ENCODE data around the gene NUP62. TPM values are rescaled to one million over a fixed set of nuclear protein-coding genes. Genes with fewer than 3 reads are reported as not detected.

NUP62 gene
- 100 to 1,000 TPM in 1 of 5 experiments, 10 to 100 TPM in 4; 26.9 to 130 (median 52.4) TPM for total RNA-seq
- 10 to 100 TPM; 46.3 to 65.0 TPM for polyA plus RNA-seq
- total RNA-seq = 35.4 reads per million, percentile 63 among the genes with 10 or more reads in this experiment

DNA sequence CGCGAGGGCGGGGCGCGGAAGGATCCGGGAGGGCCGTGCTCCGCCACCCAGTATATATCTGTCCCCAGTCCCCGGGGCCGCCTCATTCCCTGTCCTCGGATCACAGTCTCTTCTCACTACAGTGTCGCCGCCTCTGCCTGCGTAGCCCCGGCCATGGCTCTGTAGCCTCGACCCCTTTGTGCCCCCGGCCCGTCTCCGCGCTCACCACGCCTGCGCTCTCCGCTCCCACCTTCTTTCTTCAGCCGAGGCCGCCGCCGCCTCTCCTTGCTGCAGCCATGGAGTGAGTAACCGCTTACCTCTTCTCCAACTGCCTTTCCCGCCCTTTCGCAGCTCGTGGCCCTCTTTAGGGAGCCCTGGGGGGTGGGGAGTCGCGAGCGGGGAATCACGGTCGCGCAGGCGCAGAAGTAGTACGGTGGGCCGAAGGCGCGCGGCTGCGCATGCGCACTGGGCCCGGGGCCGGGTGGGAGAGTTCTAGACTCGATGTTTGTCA is at the start of gene NUP62, which contains the start of gene ATF5:
TSS of gene NUP62 (minus strand) at position 384 of the 490 bp plus-strand sequence. CDS start 19,697 bp downstream, outside the sequence.
TSS of gene ATF5 (plus strand) at position 85 of the 490 bp plus-strand sequence. CDS start 1,646 bp downstream, outside the sequence.
- Histone ChIP-seq H3K27me3 (ENCODE audit: control insufficient read depth in 2 of 2, insufficient read depth in 2 of 2, low read length in 2 of 2) (no peaks in the 10 kb centered on the region), H3K27ac (ENCODE audit: low read depth, low read length) (peak within 1 kb of the TSS; percentile 99), H3K9me3 (ENCODE audit: control insufficient read depth in 2 of 3, low read length in 3 of 3) (no peaks in the 10 kb centered on the region), H3K4me3 (ENCODE audit: low read length) (peak within 1 kb of the TSS; percentile 100), H3K4me1 (ENCODE audit: control insufficient read depth in 2 of 2, insufficient read depth in 2 of 2, low read length in 2 of 2) (peaks cover 34 to 35% of the 10 kb centered on the region in 2 donors), H3K36me3 (ENCODE audit: control insufficient read depth in 2 of 3, insufficient read depth in 3 of 3, low read length in 3 of 3) (peaks cover 0 to 23% (median 4%) of the 10 kb centered on the region in 3 experiments)
- Mint-ChIP-seq H3K27me3 (peaks cover 0 to 3% (median 0%) of the 10 kb centered on the region in 5 donors), H3K9me3 (peaks cover 0 to 16% (median 3%) of the 10 kb centered on the region in 11 donors), H3K36me3 (peaks cover 0 to 57% (median 11%) of the 10 kb centered on the region in 5 donors), H3K27ac (peak within 1 kb of the TSS; percentile 96 to 99 (median 97)), H3K4me1 (peaks cover 46 to 79% (median 72%) of the 10 kb centered on the region in 7 donors), H3K4me3 (peak within 1 kb of the TSS; percentile 95 to 100 (median 97))
- ATAC-seq = peak; percentile 63
- ChIA-PET CTCF (interaction anchor here (0.9 to 2.1 kb wide), 3 partner anchors 13 to 55 kb away, joined by 3 to 6 read pairs (median 3); no protein-coding TSS in a partner anchor), POLR2A (interaction anchor here (0.6 to 3.7 kb wide), 19 partner anchors 8 to 876 kb away, joined by 3 to 30 read pairs (median 3); partner anchors contain the start of genes AKT1S1, IL4I1, RRAS and TBC1D17)
- peak; percentile 88 to 98 (median 94) for DNase-seq
- intact Hi-C loops (cut with micrococcal nuclease) = loop anchor here (1.0 to 5.0 kb wide), 12 partner anchors 32 to 875 kb away; partner anchors contain the start of genes AKT1S1 (in 2 of the 2), TBC1D17 (in 2 of the 2), VRK3 (in 2 of the 2) and FUZ (in 1 of the 2)

DNA sequence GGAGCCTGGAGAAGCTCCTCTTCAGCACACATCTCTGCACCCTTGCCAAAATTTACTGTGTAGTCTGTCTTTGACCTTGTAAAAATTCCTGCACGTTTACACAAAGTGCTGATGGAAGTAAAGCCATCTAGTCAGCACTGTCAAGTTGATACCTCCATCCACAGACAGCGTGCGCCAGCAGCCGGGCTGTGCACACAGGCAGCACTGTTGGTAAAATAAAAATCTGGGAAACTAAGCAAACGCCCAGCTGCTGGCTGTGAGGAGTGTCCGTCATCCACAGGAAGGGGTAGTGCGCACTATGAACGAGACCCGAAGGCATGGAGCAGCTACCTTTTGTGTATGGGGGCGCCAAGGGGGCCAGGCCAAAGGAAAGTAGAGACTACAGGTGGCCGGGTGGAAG is 49.0 kb upstream of the NUP62 start:
- Histone ChIP-seq H3K9me3 (ENCODE audit: control insufficient read depth in 2 of 3, low read length in 3 of 3) (no peaks in the 10 kb centered on the region), H3K4me3 (ENCODE audit: low read length) (no peak overlapping the region), H3K27ac (ENCODE audit: low read depth, low read length) (no peak overlapping the region), H3K36me3 (ENCODE audit: control insufficient read depth in 2 of 3, insufficient read depth in 3 of 3, low read length in 3 of 3) (peaks cover 6 to 55% (median 7%) of the 10 kb centered on the region in 3 experiments), H3K27me3 (ENCODE audit: control insufficient read depth in 2 of 2, insufficient read depth in 2 of 2, low read length in 2 of 2) (no peaks in the 10 kb centered on the region), H3K4me1 (ENCODE audit: control insufficient read depth in 2 of 2, insufficient read depth in 2 of 2, low read length in 2 of 2) (no peaks in the 10 kb centered on the region)
- H3K27ac Mint-ChIP-seq = no peak overlapping the region
- ChIA-PET POLR2A (interaction anchor here (0.6 kb wide), 1 partner anchor 159 kb away, joined by 3 read pairs; no protein-coding TSS in a partner anchor), CTCF (no interaction called here)
- no peaks in the 10 kb centered on the region for H3K27me3 Mint-ChIP-seq
- intact Hi-C loops (cut with micrococcal nuclease) = no loop called here
- H3K36me3 Mint-ChIP-seq = peaks cover 5 to 45% (median 8%) of the 10 kb centered on the region in 5 donors
- no peak overlapping the region for H3K4me3 Mint-ChIP-seq
- peaks cover 0 to 5% (median 2%) of the 10 kb centered on the region in 7 donors for H3K4me1 Mint-ChIP-seq
- DNase-seq (no peak), ATAC-seq (no peak)
- peaks cover 0 to 2% (median 0%) of the 10 kb centered on the region in 11 donors for H3K9me3 Mint-ChIP-seq

DNA sequence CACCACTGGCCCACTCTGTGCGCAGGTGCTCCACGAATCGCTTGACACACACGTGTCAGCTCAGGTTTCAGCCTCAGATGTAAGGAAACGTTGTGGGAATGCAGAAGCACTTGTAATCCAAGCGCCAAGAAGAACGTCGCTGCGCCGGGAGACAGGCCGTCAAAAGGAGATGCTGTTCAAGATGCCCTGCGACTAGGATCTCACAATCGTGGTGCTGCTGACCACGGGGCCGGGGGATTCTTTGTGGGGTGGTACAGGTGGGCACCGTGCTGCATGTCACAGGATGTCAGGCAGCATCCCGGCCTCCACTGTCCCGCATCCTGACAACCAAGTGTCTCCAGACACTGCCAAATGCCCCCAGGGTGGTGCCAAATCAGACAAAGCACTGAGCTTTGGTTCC is 48.6 kb upstream of the NUP62 start:
- H3K9me3 Mint-ChIP-seq = peaks cover 0 to 2% (median 0%) of the 10 kb centered on the region in 11 donors
- no peak overlapping the region for H3K27ac ChIP-seq (ENCODE audit: low read depth, low read length)
- intact Hi-C loops (cut with micrococcal nuclease) = no loop called here
- DNase-seq (no peak), ATAC-seq (no peak)
- peaks cover 6 to 58% (median 7%) of the 10 kb centered on the region in 3 experiments for H3K36me3 ChIP-seq (ENCODE audit: control insufficient read depth in 2 of 3, insufficient read depth in 3 of 3, low read length in 3 of 3)
- peaks cover 0 to 9% (median 5%) of the 10 kb centered on the region in 7 donors for H3K4me1 Mint-ChIP-seq
- ChIA-PET POLR2A (no interaction called here), CTCF (interaction anchor here (1.0 kb wide), 1 partner anchor 39 kb away, joined by 6 read pairs; no protein-coding TSS in a partner anchor)
- H3K9me3 ChIP-seq (ENCODE audit: control insufficient read depth in 2 of 3, low read length in 3 of 3) = no peaks in the 10 kb centered on the region
- H3K4me1 ChIP-seq (ENCODE audit: control insufficient read depth in 2 of 2, insufficient read depth in 2 of 2, low read length in 2 of 2) = no peaks in the 10 kb centered on the region
- H3K36me3 Mint-ChIP-seq = peaks cover 5 to 46% (median 8%) of the 10 kb centered on the region in 5 donors
- H3K27me3 Mint-ChIP-seq = no peaks in the 10 kb centered on the region
- H3K27ac Mint-ChIP-seq = no peak overlapping the region
- H3K27me3 ChIP-seq (ENCODE audit: control insufficient read depth in 2 of 2, insufficient read depth in 2 of 2, low read length in 2 of 2) = no peaks in the 10 kb centered on the region
- no peak overlapping the region for H3K4me3 ChIP-seq (ENCODE audit: low read length)
- no peak overlapping the region for H3K4me3 Mint-ChIP-seq

DNA sequence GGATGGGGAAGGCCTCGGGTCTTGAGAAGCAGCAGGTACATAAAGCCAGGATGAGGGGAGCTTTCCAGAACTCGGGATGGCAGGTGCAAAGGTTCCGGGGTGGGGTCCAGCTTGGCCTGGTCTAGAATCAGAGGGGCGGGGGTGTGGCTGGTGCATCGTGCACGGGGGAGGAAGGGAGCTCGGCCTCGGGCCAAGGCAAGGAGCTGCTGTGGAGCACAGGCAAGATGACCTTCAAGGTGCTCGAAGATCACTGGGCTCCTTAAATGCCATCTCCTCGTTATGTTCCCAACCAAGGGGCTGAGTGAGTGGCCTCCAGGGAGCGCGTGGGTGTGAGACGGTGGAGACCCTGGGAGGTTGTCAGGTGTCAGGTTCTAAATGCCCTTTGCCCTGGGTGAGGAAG is 47.8 kb upstream of the NUP62 start:
- peaks cover 0 to 9% (median 5%) of the 10 kb centered on the region in 7 donors for H3K4me1 Mint-ChIP-seq
- peak overlapping the region in 1 of 9 donors; percentile 22 for H3K27ac Mint-ChIP-seq
- POLR2A ChIA-PET = no interaction called here
- no peak for DNase-seq
- no peak overlapping the region for H3K4me3 ChIP-seq (ENCODE audit: low read length)
- H3K36me3 Mint-ChIP-seq = peaks cover 5 to 46% (median 8%) of the 10 kb centered on the region in 5 donors
- no peak overlapping the region for H3K4me3 Mint-ChIP-seq
- ATAC-seq = no peak
- H3K27ac ChIP-seq (ENCODE audit: low read depth, low read length) = no peak overlapping the region
- intact Hi-C loops (cut with micrococcal nuclease) = no loop called here
- no peaks in the 10 kb centered on the region for H3K27me3 ChIP-seq (ENCODE audit: control insufficient read depth in 2 of 2, insufficient read depth in 2 of 2, low read length in 2 of 2)
- H3K4me1 ChIP-seq (ENCODE audit: control insufficient read depth in 2 of 2, insufficient read depth in 2 of 2, low read length in 2 of 2) = no peaks in the 10 kb centered on the region
- H3K36me3 ChIP-seq (ENCODE audit: control insufficient read depth in 2 of 3, insufficient read depth in 3 of 3, low read length in 3 of 3) = peaks cover 6 to 56% (median 7%) of the 10 kb centered on the region in 3 experiments
- no peaks in the 10 kb centered on the region for H3K9me3 ChIP-seq (ENCODE audit: control insufficient read depth in 2 of 3, low read length in 3 of 3)
- CTCF ChIA-PET = interaction anchor here (1.0 kb wide), 1 partner anchor 38 kb away, joined by 6 read pairs; no protein-coding TSS in a partner anchor
- H3K27me3 Mint-ChIP-seq = no peaks in the 10 kb centered on the region
- peaks cover 0 to 2% (median 0%) of the 10 kb centered on the region in 11 donors for H3K9me3 Mint-ChIP-seq

DNA sequence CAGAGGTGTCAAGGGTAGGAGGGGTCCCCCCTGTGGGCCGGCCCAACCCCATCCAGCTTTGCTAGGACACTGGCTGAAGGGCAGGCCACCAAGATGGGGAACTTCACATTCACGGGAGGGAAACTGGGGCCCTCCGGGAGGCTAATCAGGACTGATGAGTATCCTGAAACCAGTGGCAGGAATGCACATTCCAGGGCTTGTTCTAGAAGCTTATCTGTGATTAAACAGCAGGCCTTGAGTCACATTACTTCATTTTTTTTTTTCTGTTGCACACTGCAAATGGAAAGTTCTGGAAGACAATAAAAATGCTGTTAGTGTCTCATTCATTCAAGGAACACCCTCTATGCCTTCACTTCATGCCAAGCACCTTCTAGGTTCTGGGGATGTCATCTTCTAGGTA is 47.2 kb upstream of the NUP62 start:
- Histone ChIP-seq H3K4me1 (ENCODE audit: control insufficient read depth in 2 of 2, insufficient read depth in 2 of 2, low read length in 2 of 2) (no peaks in the 10 kb centered on the region), H3K27ac (ENCODE audit: low read depth, low read length) (no peak overlapping the region), H3K9me3 (ENCODE audit: control insufficient read depth in 2 of 3, low read length in 3 of 3) (no peaks in the 10 kb centered on the region), H3K36me3 (ENCODE audit: control insufficient read depth in 2 of 3, insufficient read depth in 3 of 3, low read length in 3 of 3) (peaks cover 6 to 50% (median 7%) of the 10 kb centered on the region in 3 experiments), H3K4me3 (ENCODE audit: low read length) (no peak overlapping the region), H3K27me3 (ENCODE audit: control insufficient read depth in 2 of 2, insufficient read depth in 2 of 2, low read length in 2 of 2) (no peaks in the 10 kb centered on the region)
- intact Hi-C loops (cut with micrococcal nuclease) = no loop called here
- H3K4me3 Mint-ChIP-seq = no peak overlapping the region
- H3K9me3 Mint-ChIP-seq = peaks cover 0 to 2% (median 0%) of the 10 kb centered on the region in 11 donors
- no peaks in the 10 kb centered on the region for H3K27me3 Mint-ChIP-seq
- peak overlapping the region in 1 of 9 donors; percentile 22 for H3K27ac Mint-ChIP-seq
- DNase-seq = no peak
- no peak for ATAC-seq
- ChIA-PET POLR2A (no interaction called here), CTCF (no interaction called here)
- peaks cover 4 to 42% (median 7%) of the 10 kb centered on the region in 5 donors for H3K36me3 Mint-ChIP-seq
- H3K4me1 Mint-ChIP-seq = peaks cover 0 to 9% (median 5%) of the 10 kb centered on the region in 7 donors

GRCh38 chr19:49975051-49975450 is 45.7 kb upstream of the NUP62 start:
- Mint-ChIP-seq H3K4me1 (peaks cover 0 to 9% (median 5%) of the 10 kb centered on the region in 7 donors), H3K27ac (peak overlapping the region in 1 of 9 donors; percentile 3), H3K4me3 (no peak overlapping the region), H3K27me3 (no peaks in the 10 kb centered on the region), H3K9me3 (peaks cover 0 to 2% (median 0%) of the 10 kb centered on the region in 11 donors), H3K36me3 (peaks cover 2 to 33% (median 7%) of the 10 kb centered on the region in 5 donors)
- no peak for DNase-seq
- Histone ChIP-seq H3K4me3 (ENCODE audit: low read length) (no peak overlapping the region), H3K9me3 (ENCODE audit: control insufficient read depth in 2 of 3, low read length in 3 of 3) (no peaks in the 10 kb centered on the region), H3K4me1 (ENCODE audit: control insufficient read depth in 2 of 2, insufficient read depth in 2 of 2, low read length in 2 of 2) (no peaks in the 10 kb centered on the region), H3K36me3 (ENCODE audit: control insufficient read depth in 2 of 3, insufficient read depth in 3 of 3, low read length in 3 of 3) (peaks cover 6 to 49% (median 7%) of the 10 kb centered on the region in 3 experiments), H3K27me3 (ENCODE audit: control insufficient read depth in 2 of 2, insufficient read depth in 2 of 2, low read length in 2 of 2) (no peaks in the 10 kb centered on the region), H3K27ac (ENCODE audit: low read depth, low read length) (no peak overlapping the region)
- intact Hi-C loops (cut with micrococcal nuclease) = no loop called here
- POLR2A ChIA-PET = no interaction called here
- ATAC-seq = no peak
- CTCF ChIA-PET = no interaction called here
